HG02798 (cell line): Measurements from ENCODE around the gene JAML.

ENCODE experiments used
- ATAC-seq: cut with Tn5 transposase; IDR thresholded peaks from one replicate; pipeline ENCODE4 v1.9.1; 2021; ENCODE audit warnings: mild to moderate bottlenecking; ENCODE audit not compliant: unreplicated experiment, poor library complexity

JAML gene

DNA sequence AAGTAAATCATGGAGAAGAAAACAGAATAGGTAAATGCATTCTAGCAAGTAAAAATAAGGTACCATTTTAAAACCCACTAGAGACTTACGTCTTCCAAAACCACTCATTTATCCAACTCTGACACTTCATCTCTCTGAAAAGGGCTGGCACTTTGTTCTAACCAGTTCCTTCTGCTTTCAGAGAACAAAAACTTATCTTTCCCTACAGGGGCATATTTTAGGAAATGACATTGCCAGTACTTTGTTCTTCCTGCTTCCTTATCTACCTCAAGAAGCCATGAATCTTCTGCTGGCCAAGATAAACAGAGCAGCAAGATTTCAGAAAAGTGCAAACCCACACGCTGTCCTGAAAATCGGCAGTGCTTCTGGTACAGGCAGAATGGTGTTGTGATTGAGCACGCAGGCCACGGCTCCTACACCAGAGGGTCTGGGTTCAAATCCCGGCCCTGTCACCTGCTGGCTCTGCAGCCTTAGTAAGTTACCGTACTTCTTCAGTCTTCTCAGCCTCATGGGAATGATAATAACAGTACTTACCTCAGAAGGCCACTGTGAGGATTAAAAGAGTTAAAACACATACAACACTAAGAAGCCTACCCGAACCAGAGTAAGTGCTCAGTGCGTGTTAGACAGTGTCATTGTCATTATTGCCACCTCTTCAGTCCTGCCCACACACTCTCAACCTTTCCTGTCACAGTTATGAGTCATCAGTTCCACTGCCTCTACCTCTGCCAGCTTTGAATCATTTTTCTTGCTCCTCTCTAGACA lies 16.4 kb upstream of the JAML start:
- peak; percentile 90 for ATAC-seq

DNA sequence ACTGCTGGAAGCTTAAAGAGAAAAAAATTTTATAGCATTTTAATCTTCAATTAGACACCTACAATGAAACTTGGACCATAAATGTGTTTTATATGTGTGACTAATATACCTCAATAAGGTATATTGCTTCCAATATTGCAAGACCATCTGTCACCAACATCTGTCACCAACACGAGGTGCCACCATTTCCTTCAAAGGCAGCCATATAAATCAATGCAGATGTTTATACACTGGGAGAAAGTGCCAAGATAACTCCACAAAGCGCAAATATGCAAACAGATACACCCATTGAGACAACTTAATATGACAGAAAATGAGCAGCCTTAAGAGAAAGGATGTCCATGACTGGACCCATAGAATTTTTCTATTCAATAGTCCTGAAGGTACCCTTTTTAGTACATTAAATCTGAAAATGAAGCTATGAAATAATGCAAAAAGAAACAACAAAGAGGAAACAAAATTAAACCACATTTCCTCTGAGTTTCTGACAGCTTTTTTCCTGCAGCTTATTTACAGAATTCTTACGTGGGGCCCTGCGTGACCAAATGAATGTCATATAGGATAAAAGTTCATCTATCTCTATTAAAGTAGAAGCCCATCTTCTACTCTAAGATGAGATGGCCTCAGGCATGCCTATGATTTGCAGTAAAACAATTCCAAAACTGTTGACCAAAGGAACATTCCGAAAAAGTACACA lies 14.8 kb upstream of the JAML start:
- no peak for ATAC-seq

DNA sequence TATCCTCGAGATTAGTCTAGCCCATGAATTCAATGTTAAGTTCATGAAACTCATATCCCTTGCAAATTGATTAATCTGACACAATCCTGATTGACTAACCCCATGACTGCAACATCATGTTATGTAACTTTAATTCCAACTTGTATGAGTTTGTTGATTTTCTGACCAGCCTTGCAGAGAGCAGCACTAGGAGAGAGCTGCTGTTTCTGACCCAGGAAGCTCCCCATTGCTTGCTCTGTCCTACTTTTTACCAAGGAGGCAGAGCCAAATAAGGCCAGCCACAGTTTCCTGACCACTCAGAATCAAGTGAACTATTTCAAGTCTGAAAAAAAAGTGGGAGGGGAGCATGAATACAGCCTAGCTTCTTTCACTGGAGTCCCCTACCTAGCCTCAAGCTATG lies 14.1 kb upstream of the JAML start:
- no peak for ATAC-seq

DNA sequence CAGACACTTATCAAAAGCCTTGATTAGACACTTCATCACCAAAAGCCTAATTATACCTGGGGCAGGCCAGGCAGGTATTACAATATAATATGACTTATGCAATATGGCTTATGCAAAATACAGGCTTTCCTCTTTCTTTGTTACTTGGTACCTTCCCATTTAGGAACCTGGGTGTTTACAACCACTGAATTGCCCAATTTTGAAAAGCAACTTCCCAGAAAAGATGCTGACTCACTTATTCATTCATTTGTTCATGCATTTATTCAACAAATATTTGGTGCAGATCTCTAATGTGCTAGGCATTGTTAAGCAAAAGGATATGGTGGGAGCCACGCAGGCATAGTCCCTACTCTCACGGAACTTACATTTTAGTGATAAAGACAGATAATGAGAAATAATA lies 13.6 kb upstream of the JAML start:
- no peak for ATAC-seq

DNA sequence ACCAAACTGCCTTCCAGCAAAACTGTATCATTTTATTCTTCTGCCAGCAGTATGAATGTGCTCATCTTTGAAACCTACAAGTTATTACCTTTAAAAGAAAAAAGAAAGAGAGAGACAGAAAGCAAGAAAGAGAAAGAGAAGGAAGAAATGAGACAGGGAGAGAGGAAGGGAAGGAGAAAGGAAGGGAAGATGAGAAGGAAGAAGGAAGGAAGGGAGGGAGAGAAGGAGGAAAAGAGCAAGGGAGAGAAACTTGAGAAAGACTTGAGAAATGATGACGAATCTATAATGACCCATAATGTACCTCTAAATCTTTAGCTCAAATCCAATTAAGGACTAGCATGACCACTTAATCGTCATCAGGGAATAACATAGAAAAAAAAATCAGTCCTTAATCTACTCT lies 11.4 kb upstream of the JAML start:
- no peak for ATAC-seq

DNA sequence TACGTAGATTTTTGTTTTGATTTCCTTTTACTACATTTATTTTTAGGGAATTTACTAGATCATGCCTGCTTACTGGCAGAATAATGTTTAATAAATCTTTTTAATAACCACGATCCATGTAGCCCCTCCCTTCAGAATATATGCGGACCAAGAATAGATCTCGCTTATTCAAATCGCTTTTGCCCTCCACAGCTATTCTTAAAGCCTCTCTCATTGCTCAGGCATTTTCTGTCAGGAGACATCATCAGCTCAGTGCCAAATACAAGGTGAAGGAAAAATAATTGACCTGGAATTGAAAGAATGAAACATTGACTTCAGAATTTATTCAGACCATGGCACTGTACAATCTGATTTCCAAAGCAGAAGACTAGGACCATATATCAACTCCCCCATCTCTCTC lies 10.0 kb upstream of the JAML start:
- ATAC-seq = no peak

DNA sequence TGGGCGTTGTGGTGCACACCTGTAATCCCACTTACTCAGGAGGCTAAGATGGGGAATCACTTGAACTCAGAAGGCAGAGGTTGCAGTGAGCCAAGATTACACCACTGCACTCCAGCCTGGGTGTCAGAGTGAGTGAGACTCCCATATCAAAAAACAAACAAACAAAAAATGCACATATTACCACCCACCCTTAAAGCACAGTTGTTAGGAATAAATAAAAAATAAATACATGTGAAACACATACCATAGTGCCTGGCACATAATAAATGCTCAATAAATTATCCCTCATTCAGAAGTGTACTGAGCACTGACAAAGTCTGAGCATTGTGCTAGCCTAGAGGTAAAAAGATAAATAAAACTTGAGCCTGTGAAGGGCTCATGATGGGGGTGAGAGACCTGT lies 9.0 kb upstream of the JAML start:
- ATAC-seq = no peak

DNA sequence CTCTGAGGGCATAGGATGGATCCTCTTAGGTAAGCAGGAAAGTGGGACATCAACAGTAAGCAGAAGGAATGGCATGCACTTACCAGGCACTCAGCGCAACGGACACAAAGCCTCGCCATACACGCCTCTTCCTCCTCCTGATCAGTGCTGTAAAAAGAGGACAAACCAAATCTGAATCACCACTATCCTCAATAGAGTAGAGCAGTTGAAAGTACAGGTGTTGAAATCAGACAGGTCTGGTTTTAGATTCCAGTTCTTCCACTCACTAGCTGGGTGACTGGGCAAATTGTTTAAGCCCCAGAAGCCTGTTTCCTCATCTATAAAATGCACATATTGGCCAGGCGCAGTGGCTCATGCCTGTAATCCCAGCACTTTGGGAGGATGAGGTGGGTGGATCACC lies 8.6 kb upstream of the JAML start:
- ATAC-seq = no peak

DNA sequence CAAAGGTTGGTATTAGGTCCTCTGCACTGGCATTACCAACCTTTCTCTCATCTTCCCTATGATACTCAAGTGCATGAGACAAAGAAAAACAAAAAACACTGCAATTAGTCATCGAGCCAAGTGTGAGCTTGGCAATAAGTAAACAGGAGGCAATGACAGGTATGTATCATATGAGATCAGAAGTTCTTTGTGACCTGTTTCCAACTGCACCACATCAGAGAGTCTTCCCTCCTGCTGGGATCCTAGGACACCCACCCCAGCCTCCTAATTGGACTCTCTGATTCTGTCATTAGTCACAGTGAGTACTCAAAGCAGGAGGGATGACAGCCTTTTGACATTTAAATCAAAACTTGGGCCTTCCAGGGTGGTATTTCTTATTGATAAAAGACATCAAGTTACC lies 7.8 kb upstream of the JAML start:
- no peak for ATAC-seq

DNA sequence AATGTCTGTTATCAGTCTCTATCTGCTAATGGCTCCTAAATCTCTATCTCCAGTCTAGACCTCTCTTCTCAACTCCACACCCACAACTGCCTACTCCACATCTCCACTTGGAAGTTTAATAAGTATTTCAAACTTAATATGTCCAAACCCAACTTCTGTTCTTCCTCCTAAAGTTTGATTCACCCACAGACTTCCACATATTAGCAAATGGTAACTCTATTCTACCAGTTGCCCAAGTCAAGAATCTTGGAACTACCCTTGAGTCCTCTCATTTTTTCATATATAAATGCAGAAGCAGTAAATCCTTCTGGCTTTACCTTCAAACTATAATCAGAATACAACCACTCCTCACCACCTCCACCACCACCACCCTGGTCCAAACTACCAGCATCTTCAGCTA lies 6.7 kb upstream of the JAML start:
- ATAC-seq = no peak

DNA sequence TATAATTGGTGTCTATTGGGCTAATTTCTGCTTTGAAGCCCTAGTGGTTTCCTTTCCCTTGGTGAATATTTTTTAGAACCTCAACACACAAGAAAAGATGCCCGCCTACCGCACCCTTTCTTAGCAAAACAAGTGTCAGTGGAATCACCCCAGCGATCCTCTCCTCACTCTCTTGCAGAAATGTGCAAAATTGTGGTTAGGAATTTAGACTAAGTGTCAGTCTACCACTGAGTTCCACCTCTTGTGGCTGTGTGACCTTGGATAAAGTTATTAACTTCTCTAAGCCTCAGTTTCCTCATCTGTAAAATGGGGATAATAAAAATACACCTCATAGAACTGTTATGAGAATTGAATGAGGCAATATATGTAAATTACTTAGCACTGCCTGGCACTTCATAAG lies 5.3 kb upstream of the JAML start:
- ATAC-seq = no peak

DNA sequence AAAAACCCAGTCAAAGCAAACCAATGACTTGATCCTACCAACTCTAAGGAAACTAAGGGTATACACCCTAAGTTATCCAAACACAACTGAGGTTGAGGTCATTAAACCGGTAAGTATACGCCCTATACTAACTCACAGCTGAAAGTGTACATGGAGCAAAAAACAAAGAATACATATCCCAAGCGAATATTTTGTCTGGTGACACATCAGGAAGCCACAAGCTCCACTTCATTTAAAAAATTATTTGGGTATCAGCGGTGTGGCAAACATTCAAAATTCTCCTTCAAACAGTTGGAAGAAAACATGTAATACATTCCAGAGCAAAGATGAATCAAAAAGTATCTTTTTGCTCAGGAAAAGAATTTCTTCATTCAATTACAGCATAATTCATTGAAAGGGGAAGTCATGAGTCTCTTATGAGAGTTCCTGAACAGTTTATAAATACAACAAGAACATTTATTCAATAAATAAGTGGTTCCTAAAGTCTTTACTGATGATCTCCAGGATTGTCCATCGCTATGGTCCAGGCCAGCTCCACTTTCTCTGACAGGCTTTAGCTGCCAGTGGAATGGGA lies 4.5 kb upstream of the JAML start:
- no peak for ATAC-seq

DNA sequence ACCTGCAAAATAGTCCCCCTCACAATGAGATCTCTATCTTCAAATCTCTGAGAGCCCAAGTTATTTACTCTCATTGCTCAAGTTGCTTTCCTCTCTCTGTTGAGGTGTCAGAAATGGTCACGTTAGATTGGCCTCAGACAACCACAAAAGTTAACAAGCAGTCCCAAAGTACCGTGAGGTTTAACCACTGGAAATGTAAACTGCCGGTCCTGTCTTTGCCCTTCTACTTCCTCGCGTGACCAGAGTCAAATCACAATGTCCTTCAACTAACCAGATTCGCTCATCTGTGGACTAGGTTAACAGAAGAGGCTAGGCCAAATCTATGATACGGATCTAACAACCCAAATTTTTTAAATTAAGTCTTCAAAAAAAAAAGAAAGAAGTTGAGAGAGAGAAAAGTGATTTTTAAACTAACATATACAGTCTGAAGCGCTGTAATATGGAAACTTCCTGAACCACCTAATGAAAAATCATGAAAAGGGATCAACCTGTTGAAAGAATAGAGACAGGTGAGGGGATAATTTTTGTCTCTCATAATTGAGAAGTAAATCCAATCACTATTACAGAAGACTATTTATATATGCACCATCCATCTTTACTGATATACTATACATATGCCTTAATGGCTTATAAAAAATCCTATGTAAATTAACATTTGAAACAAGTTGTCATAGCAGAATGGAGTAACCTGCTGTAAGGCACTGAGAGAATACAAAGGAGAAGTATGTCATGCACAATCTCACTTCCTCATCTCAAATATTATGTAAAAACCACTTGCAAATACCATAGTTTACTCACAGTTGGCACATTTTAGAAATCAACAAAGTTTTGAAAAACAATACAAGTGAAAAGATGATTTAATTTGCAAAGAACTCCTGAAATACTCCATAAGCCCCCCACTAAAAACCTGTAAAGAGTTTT lies 3.3 kb upstream of the JAML start:
- ATAC-seq = peak; percentile 72

DNA sequence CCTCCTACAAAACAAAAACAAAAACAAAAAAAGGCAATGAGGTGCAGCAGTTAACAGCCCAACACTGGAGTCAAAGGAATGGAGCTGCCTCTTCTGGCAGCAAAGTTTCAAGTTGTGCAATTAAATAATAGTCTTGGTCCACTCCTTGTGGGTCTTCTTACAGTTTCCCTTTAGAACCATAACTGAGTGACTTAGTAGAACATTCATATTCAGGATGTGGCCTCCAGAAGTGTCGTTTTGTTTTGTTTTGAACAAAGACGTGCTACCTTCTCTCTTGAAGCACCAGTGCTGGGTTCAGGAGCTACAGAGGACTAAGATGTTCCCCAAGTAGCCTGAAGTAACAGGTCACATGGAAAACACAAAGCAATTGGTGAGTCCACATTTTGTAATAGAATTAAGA lies 2.0 kb upstream of the JAML start:
- no peak for ATAC-seq

DNA sequence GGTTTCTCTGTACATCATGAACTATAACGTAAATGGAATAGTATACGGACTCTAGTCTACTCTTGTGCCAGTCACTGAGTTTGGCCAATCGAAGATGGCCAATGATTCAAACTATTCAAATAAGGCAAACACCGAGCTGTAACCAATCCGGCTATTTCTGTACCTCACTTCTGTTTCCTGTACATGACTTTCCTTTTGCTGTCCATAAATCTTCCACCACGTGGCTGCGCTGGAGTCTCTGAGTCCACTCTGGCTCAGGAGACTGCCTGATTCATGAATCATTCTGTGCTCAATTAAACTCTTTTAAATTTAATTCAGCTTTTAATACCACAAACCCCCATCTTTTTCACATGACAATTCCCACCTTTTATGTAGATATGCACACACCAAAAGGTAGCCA lies 1.5 kb upstream of the JAML start:
- ATAC-seq = no peak

DNA sequence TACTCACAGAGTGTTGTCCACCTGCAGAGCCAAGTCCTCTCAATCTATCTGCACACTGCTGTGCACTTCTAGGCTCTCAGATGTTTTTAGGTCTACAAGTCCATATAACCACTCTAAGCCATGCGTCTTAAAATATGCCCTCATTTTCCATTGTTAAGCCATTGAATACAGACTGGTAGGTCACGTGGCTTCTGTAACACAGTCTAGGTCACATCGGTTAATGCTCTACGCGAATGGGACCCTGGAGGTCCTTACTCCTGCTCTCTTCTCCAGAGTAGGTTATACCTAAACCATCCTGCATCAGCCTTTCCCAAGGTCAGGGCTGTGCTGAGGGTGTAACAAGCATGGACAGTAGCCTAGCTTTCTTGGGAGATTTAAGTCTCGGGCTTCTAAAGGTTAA lies 819 bp downstream of the JAML start:
- ATAC-seq = no peak

DNA sequence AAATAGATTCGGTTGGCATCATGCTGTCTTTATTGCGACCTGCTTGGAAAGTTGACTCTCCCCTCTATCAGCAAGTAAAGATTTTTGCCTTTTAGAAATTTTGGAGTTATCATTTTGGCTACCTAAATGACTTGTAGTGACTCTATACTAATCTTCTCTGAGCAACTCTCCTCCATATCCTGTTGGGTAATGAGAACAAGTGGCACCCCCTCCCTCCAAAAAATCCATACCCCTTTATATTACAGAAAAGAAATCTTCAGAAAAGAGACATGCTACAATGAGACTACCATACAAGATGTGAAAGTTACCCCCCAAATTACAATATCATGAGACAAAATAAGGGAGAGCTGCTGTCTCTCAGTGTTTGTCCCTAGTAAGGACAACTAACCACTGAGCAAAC lies 1.2 kb downstream of the JAML start:
- no peak for ATAC-seq

DNA sequence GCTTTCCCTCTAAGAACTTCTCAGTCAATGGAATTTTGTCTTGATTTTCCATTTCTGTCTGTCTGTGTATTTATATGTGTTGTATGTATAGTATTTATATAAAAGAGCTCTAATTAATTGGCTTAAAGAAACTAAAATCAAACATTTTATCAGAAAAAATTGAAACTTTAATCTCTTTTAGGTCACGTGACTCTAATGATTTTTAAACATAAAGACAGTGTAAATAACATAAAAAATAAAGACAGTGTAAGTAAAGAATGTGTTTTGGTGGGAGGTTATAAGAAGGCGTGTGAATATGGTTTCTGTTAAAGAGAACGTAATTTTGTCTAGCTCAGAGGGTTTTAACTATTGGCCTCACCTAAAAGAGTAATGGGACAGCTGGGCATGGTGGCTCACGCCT lies 2.4 kb downstream of the JAML start:
- no peak for ATAC-seq

DNA sequence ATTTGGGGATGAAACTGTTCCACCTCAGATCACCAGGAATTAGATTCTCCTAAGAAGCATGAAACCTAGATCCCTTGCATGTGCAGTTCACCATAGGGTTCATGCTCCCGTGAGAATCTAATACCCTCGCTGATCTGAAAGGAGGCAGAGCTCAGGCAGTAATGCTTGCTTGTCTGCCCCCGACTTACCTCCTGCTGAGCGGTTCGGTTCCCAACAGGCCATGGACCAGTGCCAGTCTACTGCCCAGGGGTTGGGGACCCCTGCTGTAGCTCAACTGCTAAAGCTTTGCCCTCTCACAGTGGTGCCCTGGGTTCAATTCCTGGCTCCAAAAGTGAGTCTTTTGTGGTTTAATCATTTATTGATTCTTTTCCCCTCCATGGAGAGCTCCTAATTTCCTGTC lies 3.4 kb downstream of the JAML start:
- ATAC-seq = no peak

DNA sequence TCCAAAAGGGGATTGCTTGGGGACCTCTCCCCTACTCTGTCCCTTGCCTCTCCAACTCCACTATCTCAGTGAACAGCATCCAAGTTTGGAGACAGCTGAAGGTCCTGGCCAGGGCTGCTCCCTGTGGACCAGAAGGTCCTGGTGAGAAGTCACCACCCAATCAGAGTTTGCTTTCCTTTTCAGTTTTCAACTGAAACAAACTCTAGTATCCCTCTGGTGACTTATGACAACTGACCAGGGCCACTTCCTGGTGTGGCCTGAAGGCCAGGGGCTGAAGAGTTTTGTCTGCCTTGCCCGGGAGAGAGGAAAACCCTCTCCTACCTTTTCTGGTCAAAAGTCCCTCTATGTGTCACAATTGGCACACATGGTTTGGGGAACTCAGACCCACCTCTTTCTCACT lies 5.1 kb downstream of the JAML start:
- ATAC-seq = no peak

DNA sequence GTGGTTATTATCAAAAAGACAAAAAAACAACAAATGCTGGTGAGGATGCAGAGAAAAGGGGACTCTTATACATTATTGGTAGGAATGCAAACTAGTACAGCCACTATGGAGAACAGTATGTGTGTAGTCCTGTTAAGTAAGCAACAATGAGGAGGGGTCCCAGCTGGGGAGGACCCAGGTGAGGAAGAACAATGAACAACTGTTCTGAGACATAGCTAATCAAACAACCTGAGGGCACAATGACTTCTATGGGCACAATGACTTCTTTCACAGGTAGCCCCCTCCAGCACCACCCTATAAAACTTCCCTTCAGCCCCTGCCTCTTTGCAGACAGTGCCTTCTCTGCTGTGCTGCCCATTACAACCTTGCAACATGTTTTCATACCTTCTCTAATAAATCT lies 5.6 kb downstream of the JAML start:
- no peak for ATAC-seq
